Fibroblast of skin of right quadriceps (primary cell): Measurements from ENCODE around the gene DPM1.

ENCODE experiments used
- DNase-seq: peaks from one replicate; pipeline ENCODE4 v3.0.0-alpha.2; 2013

Gene DPM1

GRCh38 chr20:50929299-50930138 is 28.8 kb downstream of the DPM1 start:
- peak; percentile 94 for DNase-seq

GRCh38 chr20:50928469-50928868 is 29.9 kb downstream of the DPM1 start:
- no peak for DNase-seq

GRCh38 chr20:50926530-50926929 is 31.8 kb downstream of the DPM1 start:
- no peak for DNase-seq

- no peak for DNase-seq
These were observed 33.9 kb downstream of the DPM1 start for GRCh38 chr20:50924261-50924920.

- DNase-seq: no peak
These were observed 36.4 kb downstream of the DPM1 start for GRCh38 chr20:50921803-50922501.

GRCh38 chr20:50920997-50921396 is 37.3 kb downstream of the DPM1 start:
- DNase-seq: peak; percentile 20

GRCh38 chr20:50919567-50919966 is 38.8 kb downstream of the DPM1 start:
- DNase-seq: peak; percentile 70

GRCh38 chr20:50918403-50918802 is 39.9 kb downstream of the DPM1 start:
- peak; percentile 41 for DNase-seq

GRCh38 chr20:50916934-50917333 is 41.4 kb downstream of the DPM1 start:
- no peak for DNase-seq

GRCh38 chr20:50916257-50916656 is 42.1 kb downstream of the DPM1 start:
- peak; percentile 39 for DNase-seq

GRCh38 chr20:50915424-50915823 is 42.9 kb downstream of the DPM1 start:
- peak; percentile 57 for DNase-seq

- peak; percentile 76 for DNase-seq
These were observed 44.5 kb downstream of the DPM1 start for GRCh38 chr20:50913690-50914375.

GRCh38 chr20:50911716-50912115 is 46.6 kb downstream of the DPM1 start:
- DNase-seq: no peak

- peak; percentile 91 for DNase-seq
These were observed 47.3 kb downstream of the DPM1 start for GRCh38 chr20:50911030-50911429.

GRCh38 chr20:50909413-50909812 is 48.9 kb downstream of the DPM1 start:
- DNase-seq: no peak

GRCh38 chr20:50904067-50904570 is 54.2 kb downstream of the DPM1 start:
- DNase-seq: no peak

- DNase-seq: no peak
These were observed 54.8 kb downstream of the DPM1 start for GRCh38 chr20:50903353-50904051.

- no peak for DNase-seq
These were observed 57.0 kb downstream of the DPM1 start for GRCh38 chr20:50901301-50901700.

GRCh38 chr20:50900261-50900660 is 58.1 kb downstream of the DPM1 start:
- no peak for DNase-seq

- peak; percentile 17 for DNase-seq
These were observed 59.9 kb downstream of the DPM1 start for GRCh38 chr20:50898475-50898874.

GRCh38 chr20:50895111-50895830 is 63.1 kb downstream of the DPM1 start:
- DNase-seq: no peak

- no peak for DNase-seq
These were observed 64.7 kb downstream of the DPM1 start for GRCh38 chr20:50893620-50894019.
